Stimulated activated CD4-positive, alpha-beta T cell treated with anti-CD3 and anti-CD28 coated beads, Interleukin-4, amount 100 ng/mL, for 4 hours (primary cell): ENCODE measurements around the gene ERBB4.

Source experiments
- DNase-seq, 2 experiments: peaks; one replicate each; pipeline ENCODE4 v3.0.0-alpha.2; 2020

The ERBB4 gene

DNA sequence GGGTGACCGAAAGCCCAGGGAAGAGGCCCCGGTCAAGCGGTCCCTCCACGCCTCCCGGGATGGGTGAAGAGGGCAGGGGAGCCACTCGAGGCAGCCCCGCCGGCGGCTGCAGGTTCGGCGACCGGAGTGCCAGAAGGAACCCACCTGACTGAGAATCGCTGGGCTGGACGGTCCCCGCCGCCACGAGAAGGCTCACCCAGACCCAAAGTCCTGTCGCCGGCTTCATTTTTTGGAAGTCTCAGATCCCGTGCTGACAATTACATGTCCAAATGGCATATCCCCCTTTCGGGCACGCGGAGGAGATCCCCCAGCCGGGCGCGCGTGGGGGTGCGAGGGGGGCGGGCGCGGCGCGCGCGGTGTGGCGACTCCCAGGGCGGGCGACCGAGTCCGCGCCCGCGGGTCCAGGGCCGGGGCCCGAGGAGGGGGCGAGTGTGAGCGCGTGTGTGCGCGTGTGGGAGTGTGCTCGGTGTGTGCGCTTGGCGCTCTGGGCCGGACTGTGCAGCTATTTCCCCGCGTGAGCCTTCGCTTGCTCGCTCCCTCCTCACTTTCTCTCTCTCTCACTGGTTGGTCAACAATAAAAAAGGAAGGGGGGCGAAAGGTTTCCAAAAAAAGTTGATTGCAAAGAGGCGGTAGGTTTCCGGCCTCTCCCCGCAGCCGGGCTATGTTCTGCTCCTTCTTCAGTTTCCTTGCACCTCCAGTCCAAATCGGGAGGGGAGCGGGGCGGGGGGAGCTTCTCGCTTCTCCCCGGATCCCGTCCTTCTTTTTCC lies at the start of gene ERBB4:
ERBB4 (minus strand) TSS at position 498 of the 767 bp plus-strand sequence; CDS start at position 226, 272 bp downstream.
- DNase-seq, result no peak

DNA sequence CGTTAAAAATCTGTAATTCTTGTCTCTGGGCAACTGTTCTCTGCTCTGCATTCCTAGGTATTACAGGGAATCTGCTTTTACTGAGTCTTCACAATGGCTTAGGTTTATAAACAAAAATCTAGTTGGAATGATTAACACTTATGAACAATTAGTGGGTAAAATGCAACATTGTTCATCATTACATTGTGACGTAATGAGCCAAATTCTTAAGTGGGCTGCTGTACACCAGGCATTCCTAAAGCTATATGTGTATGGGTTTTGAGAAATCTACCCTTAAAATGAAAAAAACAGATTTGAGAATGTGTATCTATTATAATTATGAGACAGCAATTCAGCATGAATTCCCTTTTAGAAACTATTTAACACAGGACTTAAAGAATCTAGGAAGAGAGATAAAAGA lies 41.5 kb upstream of the ERBB4 start:
- DNase-seq, result no peak

DNA sequence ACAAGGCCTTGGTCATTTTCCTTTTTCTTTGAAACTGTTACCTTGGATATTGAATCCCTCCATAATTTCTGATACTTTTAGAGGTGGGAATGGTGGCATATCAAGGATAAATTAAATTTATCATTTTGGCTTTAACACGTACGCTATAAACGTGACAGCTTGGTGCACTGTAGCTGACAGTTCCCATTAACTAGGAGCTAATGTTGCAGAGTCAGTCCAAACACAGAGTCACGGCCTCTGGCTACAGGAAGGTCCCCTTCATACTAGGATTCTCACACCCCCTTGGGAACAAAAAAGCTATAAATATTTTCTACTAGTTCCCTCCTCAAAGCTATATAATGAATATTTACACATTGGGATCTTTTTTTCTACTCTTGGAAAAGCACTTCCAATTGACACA lies 17.7 kb upstream of the ERBB4 start:
- DNase-seq, result no peak

DNA sequence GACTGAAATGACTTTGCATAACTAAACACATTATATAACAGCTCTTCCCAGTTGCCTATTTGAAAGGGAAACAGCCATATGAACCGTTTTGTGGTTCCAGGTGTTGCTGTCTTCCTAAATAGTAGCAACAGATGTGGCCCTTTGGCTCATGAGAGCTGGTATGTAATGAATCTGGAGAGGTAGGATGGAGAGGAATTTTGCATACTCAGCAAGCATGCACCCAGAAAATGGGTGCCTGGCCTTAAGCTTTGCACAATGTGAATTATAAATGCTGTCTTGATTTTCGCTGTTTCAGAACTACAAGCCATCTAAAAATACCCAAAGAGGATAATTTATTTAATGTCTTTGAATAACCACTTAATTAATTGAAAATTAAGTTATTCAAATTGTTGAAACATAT lies 15.6 kb upstream of the ERBB4 start:
- DNase-seq, result no peak

DNA sequence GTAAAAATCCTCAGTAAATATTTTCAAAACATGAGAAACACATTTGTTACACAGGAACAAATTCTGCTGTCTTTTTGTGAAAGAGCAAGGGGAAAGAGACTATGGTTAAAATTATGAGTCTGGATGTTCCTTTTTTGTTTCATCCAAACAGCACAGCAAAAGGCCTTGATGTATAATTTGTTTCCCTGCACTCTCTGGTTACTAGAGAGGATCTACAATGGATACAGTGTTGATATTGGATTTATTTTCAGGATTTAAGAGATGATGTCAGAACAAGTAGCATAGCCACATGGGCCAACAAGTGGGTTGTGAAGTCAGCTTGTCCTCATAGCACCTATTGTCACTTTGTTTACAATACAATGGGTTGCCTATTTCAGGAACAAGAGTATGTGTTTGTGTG lies 11.3 kb upstream of the ERBB4 start:
- DNase-seq, result no peak

DNA sequence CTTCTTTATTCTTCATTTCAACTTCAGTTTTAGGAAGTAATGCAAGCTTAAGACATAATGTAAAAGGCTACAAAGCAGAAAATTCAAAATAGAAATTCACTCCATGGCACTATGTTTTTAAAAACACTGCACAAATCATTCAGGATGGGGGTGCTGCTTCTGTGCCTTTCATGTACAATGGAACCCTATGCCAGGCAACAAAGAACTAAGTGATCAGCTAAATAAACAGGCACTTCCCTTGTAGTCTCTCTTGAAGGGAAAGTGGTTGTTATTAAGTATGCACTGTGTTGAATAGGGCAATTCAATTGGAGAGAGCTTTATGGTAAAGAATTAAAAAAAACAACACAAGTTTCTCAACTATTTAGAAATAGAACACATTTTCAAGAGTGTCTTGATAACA lies 10.9 kb upstream of the ERBB4 start:
- no peak for DNase-seq

DNA sequence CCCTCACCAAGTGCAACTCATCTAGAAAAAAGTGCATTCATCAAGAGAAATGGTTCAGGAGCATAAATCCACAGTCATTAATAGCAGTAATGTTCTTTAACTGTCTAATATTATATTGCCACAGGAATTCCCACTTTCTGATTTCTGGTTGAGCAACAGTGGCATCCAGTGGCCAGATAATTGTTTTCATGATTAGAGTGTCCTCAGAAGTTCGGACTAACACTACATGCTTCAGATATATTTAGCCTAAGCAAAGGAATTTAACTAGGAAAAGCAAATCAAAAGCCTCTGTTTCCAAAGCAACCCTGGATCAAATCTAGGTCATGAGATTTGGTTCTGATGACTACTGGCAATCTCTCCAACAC lies 9.8 kb upstream of the ERBB4 start:
- DNase-seq, result no peak

DNA sequence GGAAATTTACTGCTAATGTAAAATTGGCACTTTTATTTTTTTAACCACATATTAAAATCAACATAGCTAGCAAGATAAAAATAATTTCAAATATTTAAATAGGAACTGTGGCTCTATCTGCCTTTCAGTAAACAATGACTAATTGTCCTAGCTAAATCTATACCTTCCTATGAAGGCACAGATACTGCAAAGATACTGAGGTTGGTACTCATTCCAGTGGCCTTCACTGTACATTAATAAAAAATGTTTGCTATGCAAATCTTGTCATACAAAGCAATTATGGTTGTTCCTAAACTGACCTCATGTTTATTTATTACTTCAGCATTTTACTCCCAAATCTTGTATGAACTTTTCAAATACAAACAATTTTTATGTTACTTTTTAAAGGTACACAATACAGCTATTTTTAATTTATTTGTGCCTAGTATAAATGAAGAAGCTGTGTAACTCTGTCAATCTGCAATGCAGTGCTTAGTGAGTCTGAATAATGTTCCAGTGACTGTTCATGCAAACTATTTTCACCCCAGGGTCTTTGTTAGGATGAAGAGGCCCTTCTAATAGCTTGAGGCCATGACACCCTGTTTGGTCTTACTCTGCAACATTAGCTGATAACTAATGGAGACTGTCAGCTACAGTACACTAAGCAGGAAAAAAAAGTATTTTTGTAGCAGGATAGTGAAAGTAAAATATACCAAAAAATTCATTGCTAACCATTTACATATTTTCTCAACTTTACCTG lies 9.3 kb upstream of the ERBB4 start:
- no peak for DNase-seq

DNA sequence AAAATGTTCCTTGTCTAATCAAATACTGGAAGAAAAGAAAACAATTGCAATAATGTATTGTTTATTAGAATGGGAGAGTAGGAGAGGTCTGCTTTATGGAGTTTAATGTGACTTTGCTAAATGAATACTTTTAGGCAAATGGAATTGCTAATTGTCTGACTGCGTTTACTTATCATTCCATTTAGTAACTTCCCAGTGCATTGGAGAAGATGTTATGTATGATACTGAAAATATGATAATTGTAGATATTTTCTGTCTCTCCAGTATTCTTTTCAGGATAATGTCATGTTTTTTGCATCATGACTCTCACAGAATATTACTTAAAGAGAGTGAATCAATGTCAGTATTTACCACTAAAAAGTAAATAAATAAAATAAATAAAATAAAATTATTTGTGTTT lies 8.1 kb upstream of the ERBB4 start:
- DNase-seq, result no peak

DNA sequence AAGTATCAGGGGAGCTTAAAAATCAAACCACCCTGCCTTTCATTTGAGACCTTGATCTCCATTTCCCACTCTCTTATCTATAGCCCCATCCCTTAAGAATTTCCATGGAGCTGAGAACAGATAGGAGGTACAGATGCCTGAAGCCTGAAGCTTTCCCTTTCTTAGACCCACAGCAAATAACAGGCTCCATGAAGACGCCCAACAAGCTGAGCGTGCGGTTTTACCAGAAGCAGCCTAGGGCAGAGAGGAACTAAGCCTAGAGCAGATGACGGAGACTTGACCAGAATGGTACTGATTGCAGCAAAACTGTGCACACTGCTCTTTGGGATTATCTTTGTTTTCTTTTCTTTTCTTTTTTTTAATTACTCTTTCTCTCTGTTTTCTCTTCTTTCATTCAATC lies 1.7 kb upstream of the ERBB4 start:
- DNase-seq, result no peak

DNA sequence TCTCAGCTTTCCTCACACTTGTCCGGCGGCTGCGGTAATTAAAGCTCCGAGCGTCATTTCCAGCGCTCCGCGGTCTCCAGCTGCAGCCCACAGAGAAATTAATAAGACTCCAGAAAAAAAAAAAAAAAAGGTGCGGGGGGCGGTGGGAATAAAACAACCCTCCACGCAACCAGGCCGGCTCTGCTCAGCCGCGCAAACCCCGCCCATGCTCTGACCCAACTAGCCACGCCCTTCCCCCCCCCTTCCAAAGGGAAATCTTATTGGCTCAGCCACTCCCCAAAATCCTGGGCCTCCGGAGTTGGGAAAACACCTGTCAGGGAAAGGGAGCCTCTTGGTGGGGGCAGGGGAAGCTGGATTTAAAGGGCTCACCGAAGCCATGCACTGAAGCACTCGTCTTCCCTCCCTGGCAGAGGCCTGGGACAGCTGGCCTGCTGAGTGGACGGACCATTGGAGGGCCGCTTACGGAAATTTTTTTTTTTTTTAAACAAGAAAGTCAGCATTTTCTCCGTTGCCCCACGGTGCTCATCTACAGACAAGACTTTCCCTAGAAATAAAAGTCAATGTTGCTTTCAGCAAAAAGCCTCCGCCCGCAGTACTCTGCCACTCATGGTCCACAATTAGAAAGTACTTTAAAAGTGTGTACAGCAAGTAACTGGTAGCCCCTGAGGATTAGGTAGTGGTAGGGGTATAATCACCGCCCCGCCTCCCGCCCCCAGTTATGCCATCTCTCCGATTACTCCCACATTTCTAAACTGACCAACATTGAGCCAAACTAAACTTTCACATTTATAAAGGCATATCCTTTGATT lies 674 bp upstream of the ERBB4 start:
- DNase-seq, result no peak

DNA sequence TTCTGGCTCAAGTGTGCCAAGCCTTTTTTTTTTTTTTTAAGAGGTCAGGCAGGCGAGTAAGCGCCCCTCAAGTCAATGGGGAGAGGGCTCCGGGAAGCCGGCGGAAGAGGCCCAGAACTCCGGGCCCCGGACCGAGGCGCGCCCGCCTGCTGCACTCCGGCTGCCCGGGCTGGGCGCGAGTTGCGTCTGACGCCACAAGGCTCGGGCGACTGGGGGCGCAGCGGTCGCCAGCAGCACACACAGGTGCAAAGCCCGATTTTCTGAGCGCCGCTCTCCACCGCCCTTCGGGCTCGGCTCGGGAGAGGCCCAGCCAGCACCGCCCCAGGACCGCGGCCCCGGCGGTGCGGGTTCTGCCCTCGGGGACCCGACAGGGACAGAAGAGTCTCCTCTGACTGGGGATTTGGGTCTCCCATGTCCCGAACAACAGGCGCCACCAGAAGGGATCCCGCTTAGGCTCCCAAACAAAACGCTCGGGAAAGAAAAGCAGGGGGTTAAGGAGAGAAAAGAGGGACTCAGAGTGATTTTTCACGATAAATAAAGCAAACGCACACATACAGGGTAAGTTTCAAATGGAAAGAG lies 787 bp downstream of the ERBB4 start:
- no peak for DNase-seq

DNA sequence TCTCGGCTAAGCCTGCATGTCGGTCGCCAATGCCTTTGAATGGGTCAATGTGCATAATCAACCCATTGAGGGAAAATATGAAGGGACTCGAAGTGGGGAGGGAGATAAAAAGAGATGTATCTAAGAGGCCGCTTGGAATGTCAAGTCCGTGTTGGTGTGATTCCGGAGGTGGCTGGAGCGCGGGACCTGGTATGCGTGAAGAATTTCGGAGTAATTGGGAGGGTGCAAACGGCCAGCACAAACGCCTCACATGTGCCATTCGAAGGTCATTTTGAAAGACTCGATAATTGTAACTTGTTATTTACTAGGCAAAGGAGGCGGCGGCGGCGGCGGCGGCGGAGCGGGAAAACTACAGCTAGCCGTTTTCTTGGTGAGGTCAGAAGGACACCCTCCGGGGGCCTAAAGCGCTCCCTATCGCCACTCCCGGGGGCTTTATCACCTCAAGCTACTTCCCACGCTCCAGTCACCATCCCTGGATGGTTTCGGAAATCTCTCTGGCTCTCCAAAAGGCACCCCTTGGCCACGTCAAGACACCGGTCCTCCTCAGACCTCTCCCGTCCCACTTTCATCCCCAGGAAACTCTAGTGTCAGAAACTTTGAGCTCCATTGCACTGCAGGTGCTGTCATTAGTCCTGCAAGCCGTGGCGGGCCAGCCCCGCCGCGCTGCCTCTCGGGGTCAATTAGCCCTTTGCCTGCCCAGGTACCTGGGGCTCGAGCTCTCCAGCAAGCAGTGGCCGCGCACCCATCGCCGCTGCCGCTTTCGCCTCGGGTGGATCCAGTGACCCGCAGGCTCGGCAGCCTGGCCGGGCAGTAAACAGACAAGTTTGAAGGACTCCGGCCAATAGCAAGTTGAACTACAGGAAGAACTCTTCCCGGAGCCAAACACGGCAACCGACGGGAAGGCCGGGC lies 1.5 kb downstream of the ERBB4 start:
- no peak for DNase-seq

DNA sequence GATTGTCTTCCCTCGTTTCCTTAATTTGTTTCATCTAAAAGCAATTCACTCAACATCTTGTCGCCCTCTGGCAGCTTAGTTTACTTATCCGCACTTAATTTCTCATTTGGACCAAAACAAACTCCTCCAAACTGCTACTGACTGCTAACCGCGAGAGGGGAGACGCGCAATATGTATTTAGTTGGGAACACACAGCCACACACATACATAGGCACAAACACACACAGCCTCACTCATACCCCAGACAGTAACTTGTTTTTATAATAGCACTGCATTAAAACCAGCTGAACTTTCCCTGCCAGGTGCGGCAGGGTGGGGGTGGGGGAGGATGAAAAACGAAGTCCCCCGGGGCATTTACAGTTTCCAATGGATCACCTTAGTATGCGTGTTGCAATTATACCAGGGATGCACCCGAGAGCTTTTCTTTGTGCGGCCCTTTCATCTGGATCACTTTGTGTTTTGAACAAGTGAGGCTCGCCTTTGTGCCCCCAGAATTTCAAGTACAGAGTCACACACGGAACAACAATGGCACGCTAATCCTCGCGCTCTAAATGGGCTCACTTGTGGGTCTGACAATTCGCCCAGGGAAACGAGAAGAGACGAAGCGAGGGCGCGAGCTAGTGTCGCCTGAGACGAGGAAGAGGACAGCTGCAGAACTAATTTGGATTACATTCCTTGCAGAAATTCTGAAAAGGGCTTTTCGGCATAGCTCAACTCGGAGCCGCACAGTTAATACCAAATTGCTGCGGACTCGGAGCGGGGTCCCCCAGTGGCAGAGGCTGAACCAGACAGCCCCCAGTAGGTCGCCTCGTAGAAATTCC lies 2.4 kb downstream of the ERBB4 start:
- no peak for DNase-seq

DNA sequence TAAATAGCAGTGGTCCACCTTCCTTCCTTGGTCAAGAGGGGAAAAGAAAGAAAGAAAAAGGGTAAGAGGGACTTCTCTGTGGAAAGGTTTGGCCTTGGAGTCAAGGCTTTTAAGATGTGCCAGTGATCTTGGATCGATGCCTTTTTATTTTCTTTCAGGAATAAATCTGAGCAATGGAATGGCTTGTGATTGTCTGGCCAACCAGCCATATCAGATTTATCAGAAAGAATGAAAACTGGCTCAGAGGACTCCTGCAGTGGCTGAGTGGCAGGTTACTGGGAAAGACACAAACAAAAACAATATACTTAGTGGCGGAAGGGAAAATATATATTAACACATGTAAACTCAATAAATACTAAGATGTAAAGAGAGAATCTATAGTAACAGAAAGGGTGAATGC lies 4.3 kb downstream of the ERBB4 start:
- DNase-seq, result no peak

DNA sequence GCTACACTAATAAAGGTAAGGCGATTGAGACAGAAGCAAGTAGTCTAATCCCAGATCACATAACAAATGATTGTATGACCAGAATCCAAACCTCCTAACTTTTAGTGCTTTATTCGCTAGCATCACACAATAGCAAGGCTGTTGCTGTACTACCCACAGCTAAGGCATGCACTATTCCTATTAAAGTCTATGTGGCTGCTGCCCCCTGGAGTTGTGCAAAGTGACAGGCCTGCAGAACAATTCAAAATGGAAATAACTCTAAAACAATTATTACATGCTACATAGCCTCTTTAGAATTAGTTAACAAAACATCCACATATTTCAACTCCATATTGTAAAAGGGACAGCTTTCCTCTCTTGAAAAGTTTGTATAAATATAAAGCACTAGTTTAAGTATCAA lies 6.0 kb downstream of the ERBB4 start:
- no peak for DNase-seq

DNA sequence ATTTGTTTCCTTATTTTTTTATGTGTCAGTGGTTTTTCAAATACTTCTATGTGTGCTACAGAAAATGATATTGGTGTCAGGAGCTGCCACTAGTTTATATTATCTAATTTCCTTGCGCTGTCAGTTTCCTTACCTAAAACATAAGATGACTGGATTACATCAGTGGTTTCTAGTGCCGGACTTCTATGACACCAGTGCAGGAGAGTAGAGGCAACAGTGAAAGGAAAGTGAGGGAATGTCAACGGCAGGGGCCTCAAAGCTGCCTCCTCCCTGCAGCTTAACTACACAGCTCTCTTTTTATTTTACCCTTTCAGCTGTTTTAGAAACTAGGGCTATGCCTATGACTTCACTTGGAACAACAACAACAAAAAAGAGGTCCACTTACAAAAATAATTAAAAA lies 6.5 kb downstream of the ERBB4 start:
- no peak for DNase-seq

DNA sequence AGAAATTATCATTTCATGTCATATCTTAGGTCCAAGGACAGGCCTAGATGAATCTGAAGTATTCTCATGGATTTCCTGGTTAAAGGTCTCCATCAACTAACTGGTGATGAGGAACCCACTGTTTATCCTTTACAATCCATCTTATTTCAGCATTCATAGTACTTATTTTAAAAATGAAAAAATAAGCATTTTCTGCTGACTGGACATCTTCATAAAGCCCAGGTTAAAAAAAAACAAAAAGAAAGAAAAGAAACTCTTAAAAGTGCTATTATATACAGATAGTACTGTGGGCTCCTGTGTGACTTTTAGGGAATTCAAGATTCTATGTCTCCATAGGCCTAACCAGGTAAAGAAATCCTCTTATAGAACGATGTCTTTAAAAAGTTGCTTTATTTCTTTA lies 7.1 kb downstream of the ERBB4 start:
- DNase-seq, result no peak

DNA sequence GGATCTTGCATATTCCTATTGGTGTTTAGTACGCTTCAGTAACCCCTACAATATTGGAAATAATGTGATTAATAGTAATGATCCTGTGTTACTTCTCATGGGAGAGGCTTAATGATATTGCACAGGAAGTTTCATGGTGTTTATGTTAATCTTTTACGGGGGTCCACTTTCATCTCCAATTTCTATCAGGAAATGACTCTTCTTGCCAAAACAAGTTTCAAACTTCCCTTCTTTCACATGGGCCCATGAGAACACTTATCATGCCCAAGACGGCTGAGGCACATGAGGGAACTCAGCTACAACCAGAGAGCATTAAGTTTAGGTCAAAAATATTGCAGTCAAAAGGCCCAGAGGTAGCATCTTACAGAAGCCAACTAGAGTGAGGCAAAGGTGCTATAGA lies 7.6 kb downstream of the ERBB4 start:
- DNase-seq, result no peak

DNA sequence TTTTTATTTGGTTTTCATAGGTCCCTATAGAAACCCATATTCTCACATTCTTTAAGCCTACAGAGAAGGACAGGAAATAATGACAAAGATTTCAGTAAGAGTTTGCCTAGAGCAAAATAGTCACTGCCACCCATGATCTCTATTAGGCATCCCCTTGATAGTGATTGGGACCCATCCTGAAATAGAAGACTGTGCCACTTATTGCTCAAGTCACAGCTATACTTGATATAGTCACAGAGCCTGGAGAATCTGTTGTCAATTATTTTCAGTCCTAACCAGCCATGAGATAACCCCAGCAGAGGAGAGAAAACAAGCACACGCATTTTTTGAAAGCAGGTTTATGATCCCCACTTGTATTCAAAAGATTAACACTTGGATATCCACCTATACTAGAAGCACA lies 8.2 kb downstream of the ERBB4 start:
- DNase-seq, result no peak

DNA sequence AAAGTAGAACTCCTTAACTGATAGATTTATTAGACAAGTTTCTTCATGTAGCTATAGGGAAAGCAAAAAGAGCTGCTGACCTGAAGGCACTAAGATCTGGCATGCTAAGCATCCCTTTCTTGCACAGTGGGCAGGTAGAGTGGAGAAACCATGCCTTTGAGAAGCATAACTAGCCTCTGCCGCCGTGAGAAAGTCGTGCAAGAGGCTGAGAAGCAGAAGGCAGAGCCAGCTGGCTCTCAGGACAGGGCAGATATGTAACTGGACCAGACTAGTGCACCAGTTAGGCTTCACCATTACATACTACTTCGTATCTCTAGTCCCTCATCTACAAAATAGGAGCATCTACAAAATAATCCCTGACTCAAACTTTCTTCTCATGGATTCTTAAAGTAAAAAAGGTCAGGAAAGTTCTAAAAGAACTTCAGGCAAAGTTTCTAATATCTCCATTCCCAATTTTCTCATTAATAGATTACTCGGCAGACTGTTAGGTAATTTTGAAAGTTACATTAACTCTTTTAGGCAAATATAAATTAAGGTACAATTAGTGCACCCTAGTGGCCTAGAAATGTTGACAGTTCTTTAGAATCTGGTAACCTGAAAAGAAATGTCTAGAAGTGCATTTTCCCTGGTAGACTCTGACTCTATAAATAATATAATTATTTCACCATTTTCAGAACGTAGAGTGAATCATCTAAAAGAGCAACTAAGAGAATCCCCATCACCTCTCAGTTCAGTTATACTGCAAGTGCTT lies 10.3 kb downstream of the ERBB4 start:
- no peak for DNase-seq
